H1 (cell line): ENCODE measurements around the gene NLRC5. TPM values are rescaled to one million over a fixed set of nuclear protein-coding genes. Genes with fewer than 3 reads are reported as not detected.

ENCODE experiments used
- CTCF ChIA-PET: fragments of 300-600 bp; sonication (Branson Sonifier 250); formaldehyde crosslinking; loops from one replicate; lab custom pipeline; 2021; ENCODE audit not compliant: partially characterized antibody; lab: Charles Lee
- POLR2A ChIA-PET: fragments of 300-600 bp; sonication (Branson Sonifier 250); formaldehyde crosslinking; loops from one replicate; lab custom pipeline; 2021; ENCODE audit warnings: inconsistent platforms; ENCODE audit not compliant: partially characterized antibody; lab: Charles Lee
- DNase-seq, 2 experiments: peaks; one replicate each; pipeline versions ENCODE4 v3.0.0 to v3.0.0-alpha.2; 2010 to 2022; ENCODE audit warnings: low spot score in 2 of 2, low read depth in 1 of 2, mixed read lengths in 1 of 2
- FAIRE-seq: peaks from 2 replicates; lab custom pipeline; 2011; peaks lifted over from hg19 to GRCh38; lab: Jason Lieb, UNC
- H2AFZ ChIP-seq: 2 replicates; pipeline ENCODE4 v1.8.1; 2012; ENCODE audit warnings: low read length, inconsistent platforms
- H2AK5ac ChIP-seq: 2 replicates; pipeline ENCODE4 v1.6.1; 2013; ENCODE audit warnings: low read depth, low read length
- H2BK120ac ChIP-seq: replicated peaks from 2 replicates; pipeline ENCODE3; 2013; ENCODE audit warnings: low read depth, low read length, inconsistent platforms
- H2BK12ac ChIP-seq: 2 replicates; pipeline ENCODE4 v1.6.1; 2013; ENCODE audit warnings: low read depth, low read length
- H2BK15ac ChIP-seq: 2 replicates; pipeline ENCODE4 v1.6.1; 2013; ENCODE audit warnings: low read length
- H2BK20ac ChIP-seq: 2 replicates; pipeline ENCODE4 v1.6.1; 2013; ENCODE audit warnings: low read length
- H2BK5ac ChIP-seq: 2 replicates; pipeline ENCODE4 v1.6.1; 2013; ENCODE audit warnings: low read depth, low read length
- H3K14ac ChIP-seq: 2 replicates; pipeline ENCODE4 v1.6.1; 2013; ENCODE audit warnings: inconsistent platforms; ENCODE audit not compliant: insufficient read length
- H3K18ac ChIP-seq: 2 replicates; pipeline ENCODE4 v1.6.1; 2013; ENCODE audit warnings: low read length; ENCODE audit errors: extremely low read depth
- H3K23ac ChIP-seq: 2 replicates; pipeline ENCODE4 v1.6.1; 2013; ENCODE audit warnings: inconsistent platforms; ENCODE audit not compliant: insufficient read length
- H3K23me2 ChIP-seq: 2 replicates; pipeline ENCODE4 v1.6.1; 2013; ENCODE audit warnings: low read depth, low read length
- H3K27ac ChIP-seq: 2 replicates; pipeline ENCODE4 v1.6.1; 2011; ENCODE audit warnings: low read depth, low read length, inconsistent platforms
- H3K27me3 ChIP-seq, 4 experiments: replicated peaks in 1 of 4; 1 replicate in 1 of 4; 2 replicates in 3 of 4; pipeline versions ENCODE4 v1.6.1 to v1.8.1; 2011 to 2013; ENCODE audit warnings: low read length in 3 of 4, mild to moderate bottlenecking in 3 of 4, inconsistent platforms in 2 of 4, mixed read lengths in 2 of 4, moderate library complexity in 1 of 4; ENCODE audit not compliant: control insufficient read depth in 3 of 4, insufficient read depth in 3 of 4; ENCODE audit errors: extremely low read depth in 1 of 4
- H3K36me3 ChIP-seq, 4 experiments: 2 replicates each; pipeline versions ENCODE4 v1.6.1 to v1.8.1; 2011 to 2013; ENCODE audit warnings: mild to moderate bottlenecking in 4 of 4, low read length in 3 of 4, moderate library complexity in 2 of 4, control low read depth in 1 of 4, inconsistent platforms in 1 of 4; ENCODE audit not compliant: insufficient read depth in 4 of 4, control insufficient read depth in 2 of 4
- H3K4ac ChIP-seq: replicated peaks from 2 replicates; pipeline ENCODE3; 2013; ENCODE audit warnings: low read length, low read depth, mixed read lengths, inconsistent platforms; ENCODE audit not compliant: insufficient read length
- H3K4me1 ChIP-seq, 4 experiments: replicated peaks in 1 of 4; 1 replicate in 1 of 4; 2 replicates in 3 of 4; pipeline versions ENCODE4 v1.6.1 to v1.8.1; 2011 to 2013; ENCODE audit warnings: low read length in 3 of 4, inconsistent platforms in 2 of 4, mixed read lengths in 1 of 4; ENCODE audit not compliant: insufficient read depth in 4 of 4, control insufficient read depth in 3 of 4
- H3K4me2 ChIP-seq, 2 experiments: 2 replicates each; pipeline versions ENCODE4 v1.6.1 to v1.8.1; 2011 to 2013; ENCODE audit warnings: low read depth in 2 of 2, low read length in 2 of 2, control low read depth in 1 of 2, inconsistent platforms in 1 of 2, mild to moderate bottlenecking in 1 of 2; ENCODE audit not compliant: insufficient read depth in 1 of 2
- H3K4me3 ChIP-seq, 4 experiments: fragments of 200-600, 300-600 bp in 1 of 4; sonication (generic), shearing (Covaris generic), sonication (Bioruptor Twin) in 1 of 4; 2 replicates each; pipeline versions ENCODE4 v1.5.1 to v1.8.1; 2011 to 2016; ENCODE audit warnings: low read length in 4 of 4, low read depth in 3 of 4, control low read depth in 2 of 4, inconsistent platforms in 2 of 4, mild to moderate bottlenecking in 2 of 4, mixed read lengths in 1 of 4, moderate library complexity in 1 of 4; ENCODE audit not compliant: insufficient read depth in 2 of 4; ENCODE audit errors: extremely low read depth in 1 of 4
- H3K56ac ChIP-seq: replicated peaks from 2 replicates; pipeline ENCODE3; 2013; ENCODE audit warnings: low read depth, mild to moderate bottlenecking, mixed read lengths, low read length, inconsistent platforms; ENCODE audit not compliant: insufficient read length
- H3K79me1 ChIP-seq: 2 replicates; pipeline ENCODE4 v1.6.1; 2013; ENCODE audit warnings: low read depth, low read length, control low read depth
- H3K79me2 ChIP-seq, 2 experiments: 2 replicates each; pipeline versions ENCODE4 v1.6.1 to v1.8.1; 2012 to 2013; ENCODE audit warnings: low read length in 2 of 2, mild to moderate bottlenecking in 2 of 2, inconsistent platforms in 1 of 2; ENCODE audit not compliant: insufficient read depth in 2 of 2, control insufficient read depth in 1 of 2
- H3K9ac ChIP-seq, 4 experiments: replicated peaks in 1 of 4; 1 replicate in 1 of 4; 2 replicates in 3 of 4; pipeline versions ENCODE4 v1.6.1 to v1.8.1; 2011 to 2013; ENCODE audit warnings: low read depth in 3 of 4, low read length in 3 of 4, control low read depth in 2 of 4, mild to moderate bottlenecking in 2 of 4, moderate library complexity in 2 of 4, inconsistent platforms in 1 of 4; ENCODE audit errors: extremely low read depth in 1 of 4
- H3K9me3 ChIP-seq, 2 experiments: 2 replicates each; pipeline versions ENCODE4 v1.6.1 to v1.8.1; 2012 to 2013; ENCODE audit warnings: mild to moderate bottlenecking in 2 of 2, moderate library complexity in 2 of 2, control low read depth in 1 of 2, inconsistent platforms in 1 of 2, low read depth in 1 of 2, low read length in 1 of 2, mixed read lengths in 1 of 2; ENCODE audit not compliant: insufficient read depth in 2 of 2
- H4K20me1 ChIP-seq, 2 experiments: replicated peaks in 1 of 2; 2 replicates each; pipeline versions ENCODE3 to v1.8.1; 2011 to 2013; ENCODE audit warnings: inconsistent platforms in 2 of 2, low read length in 2 of 2, mild to moderate bottlenecking in 1 of 2; ENCODE audit not compliant: insufficient read depth in 2 of 2, control insufficient read depth in 1 of 2
- H4K5ac ChIP-seq: 2 replicates; pipeline ENCODE4 v1.6.1; 2013; ENCODE audit warnings: low read length, low read depth, mixed read lengths, inconsistent platforms; ENCODE audit not compliant: insufficient read length
- H4K8ac ChIP-seq: 2 replicates; pipeline ENCODE4 v1.8.0; 2013; ENCODE audit warnings: mild to moderate bottlenecking, moderate library complexity, low read length, inconsistent platforms; ENCODE audit not compliant: insufficient read depth; ENCODE audit errors: extremely low read depth
- H4K91ac ChIP-seq: replicated peaks from 2 replicates; pipeline ENCODE3; 2013; ENCODE audit warnings: low read length, mixed read lengths, inconsistent platforms; ENCODE audit not compliant: insufficient read length
- JUN ChIP-seq: IDR thresholded peaks from 2 replicates; pipeline ENCODE4 v1.6.1; 2011; ENCODE audit warnings: low read depth, mild to moderate bottlenecking, improper control_type of control experiment, low read length
- JUND ChIP-seq: IDR thresholded peaks from 2 replicates; pipeline ENCODE4 v1.6.1; 2011; ENCODE audit warnings: mild to moderate bottlenecking, improper control_type of control experiment, low read length
- NANOG ChIP-seq: IDR thresholded peaks from 2 replicates; pipeline ENCODE4 v1.6.1; 2011; ENCODE audit warnings: low read length, low read depth, mild to moderate bottlenecking, inconsistent platforms; ENCODE audit not compliant: insufficient read depth, poor library complexity, severe bottlenecking
- POLR2AphosphoS5 ChIP-seq: IDR thresholded peaks from 2 replicates; pipeline ENCODE4 v1.6.1; 2011; ENCODE audit warnings: low read depth, low read length
- RAD21 ChIP-seq, 2 experiments: IDR thresholded peaks in 1 of 2; conservative IDR thresholded peaks in 1 of 2; 2 replicates each; pipeline ENCODE4 v1.6.1; 2011; ENCODE audit warnings: low read depth in 2 of 2, low read length in 2 of 2, improper control_type of control experiment in 1 of 2, inconsistent platforms in 1 of 2, mild to moderate bottlenecking in 1 of 2, moderate library complexity in 1 of 2
- RBBP5 ChIP-seq: IDR thresholded peaks from 2 replicates; pipeline ENCODE4 v1.7.1; 2012; ENCODE audit warnings: low read depth, mild to moderate bottlenecking, inconsistent platforms, low read length, moderate library complexity, borderline replicate concordance
- SIRT6 ChIP-seq: IDR thresholded peaks from one replicate; pipeline ENCODE4 v1.7.1; 2012; ENCODE audit warnings: low read length, inconsistent platforms
- SP1 ChIP-seq: IDR thresholded peaks from 2 replicates; pipeline ENCODE4 v1.6.1; 2011; ENCODE audit warnings: low read depth, low read length
- SP2 ChIP-seq: IDR thresholded peaks from 2 replicates; pipeline ENCODE4 v1.6.1; 2012; ENCODE audit warnings: mild to moderate bottlenecking, low read length, inconsistent platforms
- TCF12 ChIP-seq: IDR thresholded peaks from 2 replicates; pipeline ENCODE4 v1.6.1; 2011; ENCODE audit warnings: low read depth, mild to moderate bottlenecking, low read length
- WGBS, 2 experiments: shearing (Covaris generic) in 1 of 2; methylation state at CpG; one replicate each; pipeline versions ENCODE4 v1.1.6 to v1.1.7; 2013 to 2015; ENCODE audit warnings: low lambda C conversion rate in 2 of 2, mixed read lengths in 2 of 2, inconsistent platforms in 1 of 2, low coverage in 1 of 2, missing lambda C conversion rate in 1 of 2; ENCODE audit not compliant: insufficient replicate concordance in 2 of 2, insufficient coverage in 1 of 2, insufficient read length in 1 of 2; ENCODE audit errors: extremely low coverage in 1 of 2, missing lambda C conversion rate in 1 of 2; 5-methylcytosine and 5-hydroxymethylcytosine counted together
- polyA plus RNA-seq, 7 experiments: library from polyadenylated mRNA; depleted of rRNA in 3 of 7; stranded (reverse) in 5 of 7; unstranded in 2 of 7; fragments of >200 nt in 5 of 7; fragments of 200-250 nt in 2 of 7; gene quantifications; 1 replicate in 5 of 7; 2 replicates in 1 of 7; 4 replicates in 1 of 7; pipeline versions ENCODE4 v1.2.1 to v1.2.3, GENCODE V29; 2011 to 2013; ENCODE audit warnings: missing spikeins in 2 of 7, mixed read lengths in 2 of 7
- total RNA-seq: library from RNA; stranded (reverse); fragmentation: NEBNext Ultra II Directional; extraction: Animal tissue kit (Norgen Biotek cat#: 25700); gene quantifications from 2 replicates; pipeline ENCODE4 v1.2.1, GENCODE V29; 2021
- TF ChIP-seq, protein P1 (sequence below): IDR thresholded peaks from 2 replicates; pipeline ENCODE4 v1.6.1; 2012; ENCODE audit warnings: low read length, inconsistent platforms

The NLRC5 gene
- total and polyA plus RNA-seq, 2 of the 8 experiments (the other 6 are each of a cell fraction or from before 2014, with no cell fraction given) = 2.2 to 3.2 TPM

GRCh38 chr16:57107321-57107922 lies 118.1 kb downstream of the NLRC5 start:
- FAIRE-seq = no peak
- TF ChIP-seq, protein P1, sequence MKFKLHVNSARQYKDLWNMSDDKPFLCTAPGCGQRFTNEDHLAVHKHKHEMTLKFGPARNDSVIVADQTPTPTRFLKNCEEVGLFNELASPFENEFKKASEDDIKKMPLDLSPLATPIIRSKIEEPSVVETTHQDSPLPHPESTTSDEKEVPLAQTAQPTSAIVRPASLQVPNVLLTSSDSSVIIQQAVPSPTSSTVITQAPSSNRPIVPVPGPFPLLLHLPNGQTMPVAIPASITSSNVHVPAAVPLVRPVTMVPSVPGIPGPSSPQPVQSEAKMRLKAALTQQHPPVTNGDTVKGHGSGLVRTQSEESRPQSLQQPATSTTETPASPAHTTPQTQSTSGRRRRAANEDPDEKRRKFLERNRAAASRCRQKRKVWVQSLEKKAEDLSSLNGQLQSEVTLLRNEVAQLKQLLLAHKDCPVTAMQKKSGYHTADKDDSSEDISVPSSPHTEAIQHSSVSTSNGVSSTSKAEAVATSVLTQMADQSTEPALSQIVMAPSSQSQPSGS = no peak
- TF ChIP-seq JUN = no peak
- no peak for TF ChIP-seq RBBP5
- no peak for TF ChIP-seq RAD21 (IDR thresholded peaks at IDR 0.05 in 1 of 2, conservative IDR thresholded peaks at IDR 0.05 in 1 of 2; ENCODE audit: low read depth in 2 of 2, low read length in 2 of 2)
- no peak for TF ChIP-seq POLR2AphosphoS5
- TF ChIP-seq SP1 = no peak
- no peak for TF ChIP-seq SP2
- no peak for TF ChIP-seq NANOG
- no peak for TF ChIP-seq SIRT6
- no peak for TF ChIP-seq JUND
- TF ChIP-seq TCF12 = no peak

More at GRCh38 chr16:57107321-57107922, 118.1 kb downstream of the NLRC5 start:
- Histone ChIP-seq H3K4me2 (no peak overlapping the region), H3K27me3 (no peaks in the 10 kb centered on the region), H2BK20ac (no peak overlapping the region), H2BK15ac (no peak overlapping the region), H4K5ac (no peak overlapping the region), H2BK12ac (no peak overlapping the region), H3K36me3 (no peaks in the 10 kb centered on the region), H3K79me1 (peaks cover 5% of the 10 kb centered on the region; the same call in 1 of the 2 replicates), H4K8ac (no peak overlapping the region; the same call in 1 of the 2 replicates), H3K14ac (no peak overlapping the region), H3K4me1 (peaks cover 3 to 13% (median 9%) of the 10 kb centered on the region in 4 experiments), H4K20me1 (no peaks in the 10 kb centered on the region), H3K9me3 (no peaks in the 10 kb centered on the region), H3K9ac (no peak overlapping the region), H3K79me2 (no peaks in the 10 kb centered on the region), H3K4me3 (no peak overlapping the region), H3K56ac (no peak overlapping the region), H3K18ac (peak overlapping the region; percentile 48; the same call in 1 of the 2 replicates), H3K23ac (no peak overlapping the region), H2AK5ac (no peak overlapping the region), H3K27ac (no peak overlapping the region), H2AFZ (no peak overlapping the region), H2BK120ac (no peak overlapping the region), H3K23me2 (no peaks in the 10 kb centered on the region), H2BK5ac (0 out of 2 replicates have a peak overlapping the region, but pooled peaks have one; percentile 35), H3K4ac (no peak overlapping the region), H4K91ac (no peak overlapping the region)
- CTCF ChIA-PET = interaction anchor here (0.6 to 13.6 kb wide), 6 partner anchors 14 to 291 kb away, joined by 3 to 100 read pairs (median 4); partner anchors contain the start of gene CPNE2
- DNase-seq = no peak
- 86% methylated on average over 8 of the region's 9 CpGs; no CpG with 5 or more reads in 1 of the 2 experiments for WGBS, 2 experiments
- POLR2A ChIA-PET = interaction anchor here (1.7 to 2.0 kb wide), 2 partner anchors 12 to 43 kb away, joined by 4 to 6 read pairs; no protein-coding TSS in a partner anchor
